OCI-LY7 (cell line): Measurements from ENCODE around the gene CENPP. TPM values are rescaled to one million over a fixed set of nuclear protein-coding genes. Genes with fewer than 3 reads are reported as not detected.

Experiments used
- BruUV-seq: library from RNA; stranded (reverse); fragments of 400-500 nt; replicated peaks from 2 replicates; lab custom pipeline; 2021; lab: Mats Ljungman, UMichigan
- CTCF ChIA-PET: fragments of 300-600 bp; sonication (Branson Sonifier 250); formaldehyde crosslinking; loops from one replicate; lab custom pipeline; 2022; ENCODE audit warnings: antibody characterized with exemption; ENCODE audit not compliant: unreplicated experiment; lab: Charles Lee
- POLR2A ChIA-PET: fragments of 300-600 bp; sonication (Branson Sonifier 250); formaldehyde crosslinking; loops from one replicate; lab custom pipeline; 2022; ENCODE audit warnings: antibody characterized with exemption; lab: Charles Lee
- DNase-seq: peaks from one replicate; pipeline ENCODE4 v3.0.0-alpha.2; 2015; ENCODE audit warnings: low spot score
- H2AFZ ChIP-seq: fragments of 200-600 bp; sonication (generic), shearing (Covaris generic); 2 replicates; pipeline ENCODE4 v1.6.1; 2014; ENCODE audit warnings: mild to moderate bottlenecking, antibody characterized with exemption, low read length, moderate library complexity
- H3K27ac ChIP-seq: fragments of 200-600 bp; sonication (generic); 2 replicates; pipeline ENCODE4 v1.5.1; 2014; ENCODE audit warnings: mixed run types, low read depth, mild to moderate bottlenecking, moderate library complexity, low read length, inconsistent platforms; ENCODE audit not compliant: poor library complexity, severe bottlenecking
- H3K36me3 ChIP-seq: fragments of 200-600 bp; sonication (generic); 2 replicates; pipeline ENCODE4 v1.6.1; 2014; ENCODE audit warnings: mild to moderate bottlenecking, antibody characterized with exemption, low read length, moderate library complexity, mixed read lengths; ENCODE audit not compliant: insufficient read depth
- H3K4me1 ChIP-seq: fragments of 200-600 bp; sonication (generic); 2 replicates; pipeline ENCODE4 v1.5.1; 2014; ENCODE audit warnings: mild to moderate bottlenecking, low read length; ENCODE audit not compliant: insufficient read depth, poor library complexity, severe bottlenecking
- H3K4me2 ChIP-seq: fragments of 200-600 bp; sonication (generic); 2 replicates; pipeline ENCODE4 v1.6.1; 2014; ENCODE audit warnings: mild to moderate bottlenecking, low read length
- H3K4me3 ChIP-seq: fragments of 200-600 bp; sonication (generic); 2 replicates; pipeline ENCODE4 v1.5.1; 2014; ENCODE audit warnings: mild to moderate bottlenecking, low read depth, low read length; ENCODE audit not compliant: poor library complexity, severe bottlenecking
- H3K79me2 ChIP-seq: fragments of 200-600 bp; sonication (generic); 2 replicates; pipeline ENCODE4 v1.6.1; 2016; ENCODE audit warnings: low read depth, mild to moderate bottlenecking, low read length, moderate library complexity, mixed read lengths; ENCODE audit not compliant: insufficient read depth
- H3K9me2 ChIP-seq: fragments of 200-600 bp; sonication (generic); 2 replicates; pipeline ENCODE4 v1.6.1; 2016; ENCODE audit warnings: mild to moderate bottlenecking, low read length, mixed read lengths; ENCODE audit not compliant: insufficient read depth
- H3K9me3 ChIP-seq: fragments of 200-600 bp; sonication (generic); 2 replicates; pipeline ENCODE4 v1.6.1; 2014; ENCODE audit warnings: mild to moderate bottlenecking, mixed run types, low read length, mixed read lengths
- H4K20me1 ChIP-seq: fragments of 200-600 bp; sonication (generic); 2 replicates; pipeline ENCODE4 v1.6.1; 2014; ENCODE audit warnings: mild to moderate bottlenecking, antibody characterized with exemption, low read length, moderate library complexity, mixed read lengths; ENCODE audit not compliant: insufficient read depth
- CTCF ChIP-seq: fragments of 200-600 bp; sonication (generic); conservative IDR thresholded peaks from 2 replicates; pipeline ENCODE4 v1.5.1; 2014; ENCODE audit warnings: mild to moderate bottlenecking, antibody characterized with exemption, low read length, moderate library complexity, mixed read lengths
- EZH2phosphoT487 ChIP-seq: fragments of 200-600 bp; sonication (generic); IDR thresholded peaks from 2 replicates; pipeline ENCODE4 v1.6.1; 2018; ENCODE audit warnings: low read depth, borderline replicate concordance, mild to moderate bottlenecking, mixed run types, antibody characterized with exemption, low read length, moderate library complexity, mixed read lengths
- intact Hi-C: fragments of 100-400 bp; cut with micrococcal nuclease; formaldehyde crosslinking; loops from one replicate; pipeline ENCODE4 v1.10.0; 2022; ENCODE audit not compliant: unreplicated experiment
- total RNA-seq, 2 experiments: library from RNA; depleted of rRNA in 1 of 2; stranded (reverse); fragments of >200 nt in 1 of 2; shearing (Covaris generic) in 1 of 2; gene quantifications; 2 replicates each; pipeline ENCODE4 v1.2.3, GENCODE V29; 2014 to 2022

The CENPP gene
- total RNA-seq, 2 experiments from 2014 or later, result 25.4 to 30.9 TPM

- Histone ChIP-seq H3K9me2 (no peaks in the 10 kb centered on the region), H3K9me3 (no peaks in the 10 kb centered on the region), H3K4me1 (peaks cover 10% of the 10 kb centered on the region), H3K36me3 (peaks cover 44% of the 10 kb centered on the region), H4K20me1 (no peaks in the 10 kb centered on the region), H3K4me3 (no peak overlapping the region), H2AFZ (no peak overlapping the region), H3K27ac (no peak overlapping the region), H3K4me2 (no peak overlapping the region), H3K79me2 (peaks cover 18% of the 10 kb centered on the region; the same call in 1 of the 2 replicates)
- intact Hi-C loops, result no loop called here
- no TSS peak for BruUV-seq
- DNase-seq, result no peak
- ChIA-PET CTCF (no interaction called here), POLR2A (no interaction called here)
- TF ChIP-seq CTCF, result no peak
- TF ChIP-seq EZH2phosphoT487, result no peak
Measured at GRCh38 chr9:92663126-92663525, 337.4 kb downstream of the CENPP start.

- peaks cover 36% of the 10 kb centered on the region; the same call in 1 of the 2 replicates for H3K36me3 ChIP-seq
- H3K4me3 ChIP-seq, result no peak overlapping the region
- peaks cover 18% of the 10 kb centered on the region for H3K4me1 ChIP-seq
- H3K9me3 ChIP-seq, result no peaks in the 10 kb centered on the region
- H3K9me2 ChIP-seq, result no peaks in the 10 kb centered on the region
- intact Hi-C loops, result no loop called here
- ChIA-PET POLR2A (no interaction called here), CTCF (no interaction called here)
- peaks cover 26% of the 10 kb centered on the region; the same call in 1 of the 2 replicates for H3K79me2 ChIP-seq
- no TSS peak for BruUV-seq
- H4K20me1 ChIP-seq, result peaks cover 6% of the 10 kb centered on the region; the same call in 1 of the 2 replicates
- TF ChIP-seq CTCF (no peak), EZH2phosphoT487 (no peak)
- no peak overlapping the region for H3K27ac ChIP-seq
- H3K4me2 ChIP-seq, result no peak overlapping the region
- DNase-seq, result no peak
- no peak overlapping the region for H2AFZ ChIP-seq
Measured at GRCh38 chr9:92663951-92664350, 338.2 kb downstream of the CENPP start.

- H3K4me3 ChIP-seq, result no peak overlapping the region
- H3K27ac ChIP-seq, result no peak overlapping the region
- no peaks in the 10 kb centered on the region for H3K9me3 ChIP-seq
- BruUV-seq, result no TSS peak
- POLR2A ChIA-PET, result no interaction called here
- peaks cover 35% of the 10 kb centered on the region; the same call in 1 of the 2 replicates for H3K36me3 ChIP-seq
- peak; percentile 12 for DNase-seq
- no peaks in the 10 kb centered on the region for H3K9me2 ChIP-seq
- peaks cover 32% of the 10 kb centered on the region; the same call in 1 of the 2 replicates for H3K79me2 ChIP-seq
- intact Hi-C loops, result no loop called here
- H3K4me2 ChIP-seq, result peak overlapping the region; percentile 13
- peaks cover 18% of the 10 kb centered on the region for H3K4me1 ChIP-seq
- no peak for TF ChIP-seq CTCF
- TF ChIP-seq EZH2phosphoT487, result no peak
- peaks cover 6% of the 10 kb centered on the region; the same call in 1 of the 2 replicates for H4K20me1 ChIP-seq
- CTCF ChIA-PET, result no interaction called here
- H2AFZ ChIP-seq, result no peak overlapping the region
Measured at GRCh38 chr9:92664394-92665152, 338.8 kb downstream of the CENPP start.
